HUES64 (cell line): Measurements from ENCODE around the gene CYP1B1.

Experiments used
- H3K27ac ChIP-seq: 2 replicates; pipeline ENCODE4 v1.7.0; 2013; ENCODE audit warnings: low read depth, low read length, inconsistent platforms
- H3K27me3 ChIP-seq: 2 replicates; pipeline ENCODE4 v1.6.1; 2013; ENCODE audit warnings: mild to moderate bottlenecking, low read length; ENCODE audit not compliant: insufficient read depth
- H3K36me3 ChIP-seq: 2 replicates; pipeline ENCODE4 v1.6.1; 2013; ENCODE audit warnings: mild to moderate bottlenecking, low read length; ENCODE audit not compliant: insufficient read depth
- H3K4me1 ChIP-seq: 2 replicates; pipeline ENCODE4 v1.6.1; 2013; ENCODE audit warnings: mild to moderate bottlenecking, low read length, moderate library complexity; ENCODE audit not compliant: insufficient read depth
- H3K4me3 ChIP-seq: 2 replicates; pipeline ENCODE4 v1.5.1; 2013; ENCODE audit warnings: mild to moderate bottlenecking, low read length, moderate library complexity
- H3K9ac ChIP-seq: 2 replicates; pipeline ENCODE4 v1.6.1; 2013; ENCODE audit warnings: mild to moderate bottlenecking, low read depth, low read length
- H3K9me3 ChIP-seq: 2 replicates; pipeline ENCODE4 v1.6.1; 2013; ENCODE audit warnings: low read depth, low read length; ENCODE audit not compliant: insufficient read depth
- WGBS: fragments of 150-250, 120-280 bp; methylation state at CpG from one replicate; pipeline ENCODE4 v1.1.7; 2013; ENCODE audit warnings: missing lambda C conversion rate; 5-methylcytosine and 5-hydroxymethylcytosine counted together

Gene CYP1B1

GRCh38 chr2:38098421-38099098 is 22.6 kb upstream of the CYP1B1 start:
- peaks cover 54% of the 10 kb centered on the region for H3K27me3 ChIP-seq
- peak overlapping the region; percentile 2; the same call in 1 of the 2 replicates for H3K9ac ChIP-seq
- H3K4me3 ChIP-seq: peak overlapping the region; percentile 19
- H3K4me1 ChIP-seq: peaks cover 63% of the 10 kb centered on the region
- peak overlapping the region; percentile 48; the same call in 1 of the 2 replicates for H3K27ac ChIP-seq
- no peaks in the 10 kb centered on the region for H3K36me3 ChIP-seq
- peaks cover 2% of the 10 kb centered on the region; the same call in 1 of the 2 replicates for H3K9me3 ChIP-seq
- 11% methylated on average over 9 of the region's 11 CpGs for WGBS

GRCh38 chr2:38097988-38098385 is 22.0 kb upstream of the CYP1B1 start:
- H3K27ac ChIP-seq: no peak overlapping the region
- H3K4me1 ChIP-seq: peaks cover 63% of the 10 kb centered on the region
- peak overlapping the region; percentile 2; the same call in 1 of the 2 replicates for H3K9ac ChIP-seq
- 38% methylated on average over 1 of the region's 4 CpGs for WGBS
- peak overlapping the region; percentile 19 for H3K4me3 ChIP-seq
- H3K9me3 ChIP-seq: no peaks in the 10 kb centered on the region
- H3K27me3 ChIP-seq: peaks cover 54% of the 10 kb centered on the region
- H3K36me3 ChIP-seq: no peaks in the 10 kb centered on the region

DNA sequence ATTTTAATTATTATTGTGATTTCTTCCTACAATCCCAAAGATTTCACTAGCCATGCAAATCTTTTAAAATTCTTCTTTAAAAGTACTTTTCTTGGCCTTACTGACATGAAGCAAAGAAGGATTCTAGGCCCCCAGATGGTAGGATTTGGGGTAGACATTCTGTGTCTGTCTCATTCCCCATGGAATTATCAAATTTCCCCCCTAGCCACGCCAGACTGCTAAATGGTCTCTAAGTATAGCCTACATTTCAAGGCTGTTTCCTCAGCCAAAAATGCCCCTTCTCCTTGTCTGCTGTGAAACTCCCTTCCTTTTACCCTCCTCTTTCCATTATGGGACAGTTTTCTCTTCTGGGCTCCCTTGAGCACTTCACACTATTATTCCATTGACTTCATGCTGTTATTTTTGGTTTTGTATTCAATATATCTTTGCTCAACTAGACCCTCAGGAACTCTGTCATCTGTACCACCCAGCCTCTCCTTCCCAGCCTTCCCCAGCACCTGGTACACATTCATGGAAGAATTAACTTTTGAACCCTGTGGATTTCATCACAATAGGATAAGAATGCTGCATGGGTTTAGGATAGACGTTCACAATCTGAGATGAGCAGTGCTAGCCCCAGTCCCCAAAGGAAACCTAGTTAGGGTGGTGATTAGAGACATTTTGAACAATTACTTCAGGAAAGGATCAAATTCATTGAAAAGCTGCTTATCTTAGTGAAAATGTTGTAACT is 21.5 kb upstream of the CYP1B1 start:
- no peak overlapping the region for H3K9ac ChIP-seq
- no peak overlapping the region for H3K4me3 ChIP-seq
- H3K9me3 ChIP-seq: no peaks in the 10 kb centered on the region
- H3K27ac ChIP-seq: no peak overlapping the region
- peaks cover 58% of the 10 kb centered on the region for H3K27me3 ChIP-seq
- 41% methylated on average over 2 of the region's 2 CpGs for WGBS
- H3K4me1 ChIP-seq: peaks cover 68% of the 10 kb centered on the region
- no peaks in the 10 kb centered on the region for H3K36me3 ChIP-seq

DNA sequence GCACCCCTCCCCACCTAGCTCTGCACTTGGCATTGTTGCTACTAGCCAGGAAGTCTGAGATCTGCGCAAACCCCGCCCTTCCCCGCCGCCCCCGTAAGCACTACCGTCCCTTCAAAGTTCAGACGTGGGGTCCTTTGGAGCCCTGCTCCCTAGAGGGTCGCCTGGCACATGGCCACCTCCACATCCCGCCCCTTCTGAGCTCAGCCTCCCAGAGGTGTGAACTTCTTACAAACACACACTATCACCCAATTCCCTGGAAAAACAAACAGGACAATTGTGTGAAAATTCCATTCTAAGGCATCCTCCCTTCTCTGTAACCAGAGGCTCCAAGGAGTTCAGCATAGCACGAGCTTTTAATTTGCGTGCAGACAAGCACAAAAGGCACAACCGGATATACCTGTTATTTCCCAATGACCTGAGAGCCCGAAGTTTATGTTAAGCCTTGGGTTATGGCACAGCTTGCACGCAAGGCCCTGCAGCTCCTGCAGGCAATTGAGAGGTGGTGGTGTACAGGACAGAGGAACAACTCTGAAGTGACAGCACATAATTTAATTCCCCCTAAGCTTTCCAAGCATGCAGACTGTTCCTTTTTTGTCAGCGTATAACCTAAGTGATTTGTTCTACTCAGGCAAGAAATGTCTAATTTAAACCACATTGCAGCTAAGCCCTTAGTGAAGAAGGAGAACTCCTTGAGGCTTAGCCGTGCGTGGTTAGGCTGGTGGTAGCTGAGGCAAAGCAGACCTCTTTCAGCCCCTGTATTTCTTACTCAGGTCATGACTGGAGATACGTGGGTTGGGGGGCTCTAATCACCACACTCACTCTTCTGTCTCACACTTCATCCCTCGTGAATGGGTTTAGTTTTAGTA is 20.3 kb upstream of the CYP1B1 start:
- Histone ChIP-seq H3K27me3 (peaks cover 61% of the 10 kb centered on the region), H3K9ac (no peak overlapping the region), H3K27ac (peak overlapping the region; percentile 20; the same call in 1 of the 2 replicates), H3K4me3 (no peak overlapping the region), H3K36me3 (no peaks in the 10 kb centered on the region), H3K4me1 (peaks cover 74% of the 10 kb centered on the region), H3K9me3 (no peaks in the 10 kb centered on the region)
- 39% methylated on average over 18 of the region's 19 CpGs for WGBS

GRCh38 chr2:38095079-38095995 is 19.4 kb upstream of the CYP1B1 start:
- Histone ChIP-seq H3K4me1 (peaks cover 70% of the 10 kb centered on the region), H3K9me3 (no peaks in the 10 kb centered on the region), H3K9ac (no peak overlapping the region), H3K27ac (peak overlapping the region; percentile 20; the same call in 1 of the 2 replicates), H3K4me3 (no peak overlapping the region), H3K27me3 (peaks cover 58% of the 10 kb centered on the region), H3K36me3 (no peaks in the 10 kb centered on the region)
- 87% methylated on average over 10 of the region's 11 CpGs for WGBS

GRCh38 chr2:38093527-38094165 is 17.7 kb upstream of the CYP1B1 start:
- peaks cover 58% of the 10 kb centered on the region for H3K27me3 ChIP-seq

GRCh38 chr2:38092196-38092902 is 16.4 kb upstream of the CYP1B1 start:
- H3K4me1 ChIP-seq: peaks cover 46% of the 10 kb centered on the region
- H3K36me3 ChIP-seq: no peaks in the 10 kb centered on the region
- H3K27me3 ChIP-seq: peaks cover 56% of the 10 kb centered on the region
- no peak overlapping the region for H3K9ac ChIP-seq
- no peaks in the 10 kb centered on the region for H3K9me3 ChIP-seq
- H3K4me3 ChIP-seq: no peak overlapping the region
- WGBS: 52% methylated on average over 11 of the region's 11 CpGs
- no peak overlapping the region for H3K27ac ChIP-seq

More at GRCh38 chr2:38093527-38094165, 17.7 kb upstream of the CYP1B1 start:
- H3K27ac ChIP-seq: no peak overlapping the region
- no peak overlapping the region for H3K4me3 ChIP-seq
- no peak overlapping the region for H3K9ac ChIP-seq
- H3K9me3 ChIP-seq: no peaks in the 10 kb centered on the region
- 86% methylated on average over 1 of the region's 1 CpG for WGBS
- H3K4me1 ChIP-seq: peaks cover 53% of the 10 kb centered on the region
- H3K36me3 ChIP-seq: no peaks in the 10 kb centered on the region

DNA sequence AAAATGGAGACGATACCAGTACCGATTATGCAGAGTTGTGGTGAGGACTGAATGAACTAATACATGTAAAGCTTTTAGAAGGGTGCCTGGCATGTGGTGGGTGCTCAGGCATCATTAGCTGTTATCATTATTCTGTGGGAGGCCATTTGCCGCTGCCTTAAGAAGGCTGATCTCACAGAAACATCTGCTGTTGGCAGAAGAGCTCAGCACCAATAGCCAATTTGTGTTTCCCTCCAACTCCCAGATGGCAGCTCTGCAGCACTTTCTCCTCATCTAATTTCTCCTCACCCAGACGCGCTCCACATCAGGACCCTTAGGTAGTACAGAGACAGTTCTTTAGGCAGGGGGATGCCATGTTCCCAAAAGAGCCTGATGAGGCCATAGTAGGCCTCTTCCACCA is 15.8 kb upstream of the CYP1B1 start:
- H3K36me3 ChIP-seq: no peaks in the 10 kb centered on the region
- H3K4me3 ChIP-seq: no peak overlapping the region
- H3K9me3 ChIP-seq: no peaks in the 10 kb centered on the region
- peaks cover 46% of the 10 kb centered on the region for H3K4me1 ChIP-seq
- H3K9ac ChIP-seq: no peak overlapping the region
- peaks cover 56% of the 10 kb centered on the region for H3K27me3 ChIP-seq
- 91% methylated on average over 5 of the region's 5 CpGs for WGBS
- H3K27ac ChIP-seq: no peak overlapping the region

DNA sequence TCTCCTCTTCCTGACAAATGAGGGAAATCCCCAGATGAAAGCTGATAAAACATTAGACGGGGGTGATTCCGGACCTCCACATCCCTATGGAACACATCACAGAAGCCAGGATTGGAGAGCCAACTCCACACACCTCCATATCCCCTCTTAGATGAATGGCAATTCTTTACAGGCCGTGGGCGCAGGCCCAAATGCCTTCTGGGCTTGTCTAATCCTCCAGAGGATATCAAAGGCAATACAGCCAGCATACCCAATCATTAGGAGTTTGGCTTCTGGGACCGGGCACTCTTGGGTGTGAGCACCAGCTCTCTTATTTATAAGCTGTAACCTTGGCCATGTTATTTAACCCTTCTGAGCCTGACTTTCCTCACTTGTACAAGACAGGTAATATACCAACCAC is 15.0 kb upstream of the CYP1B1 start:
- H3K4me3 ChIP-seq: no peak overlapping the region

More for the DNA sequence above, 15.0 kb upstream of the CYP1B1 start:
- H3K9me3 ChIP-seq: no peaks in the 10 kb centered on the region
- 82% methylated on average over 5 of the region's 5 CpGs for WGBS
- H3K27ac ChIP-seq: no peak overlapping the region
- peaks cover 55% of the 10 kb centered on the region for H3K27me3 ChIP-seq
- H3K4me1 ChIP-seq: peaks cover 42% of the 10 kb centered on the region
- H3K36me3 ChIP-seq: no peaks in the 10 kb centered on the region
- no peak overlapping the region for H3K9ac ChIP-seq
